Esophagus squamous epithelium (tissue), 5 donors: Measurements from ENCODE around the gene PTBP3. TPM values are rescaled to one million over a fixed set of nuclear protein-coding genes. Genes with fewer than 3 reads are reported as not detected.

Experiments
- DNase-seq: peaks from one replicate; lab custom pipeline; 2025; lab: John Stamatoyannopoulos, UW
- H3K27ac ChIP-seq, 4 donors: fragments of 200-600 bp; sonication (generic); one replicate each; pipeline ENCODE4 v1.5.1; 2016 to 2019; ENCODE audit warnings: mild to moderate bottlenecking in 1 of 4
- H3K27me3 ChIP-seq, 4 donors: fragments of 200-600 bp; sonication (generic); 1 replicate in 3 of 4; 2 replicates in 1 of 4; pipeline versions ENCODE4 v1.5.1 to v1.6.0; 2017 to 2021; ENCODE audit warnings: antibody characterized with exemption in 1 of 4
- H3K36me3 ChIP-seq, 3 donors: fragments of 200-600 bp; sonication (generic); one replicate each; pipeline ENCODE4 v1.5.1; 2016 to 2019
- H3K4me1 ChIP-seq, 3 donors: fragments of 200-600 bp; sonication (generic); one replicate each; pipeline ENCODE4 v1.5.1; 2017 to 2019
- H3K4me3 ChIP-seq, 4 donors: fragments of 200-600 bp; sonication (generic); 1 replicate in 3 of 4; 2 replicates in 1 of 4; pipeline ENCODE4 v1.5.1; 2016 to 2019; ENCODE audit warnings: mild to moderate bottlenecking in 2 of 4, moderate library complexity in 1 of 4
- H3K9me3 ChIP-seq, 3 donors: fragments of 200-600 bp; sonication (generic); one replicate each; pipeline ENCODE4 v1.5.1; 2016 to 2019
- POLR2A ChIP-seq, 4 donors: fragments of 450-650 bp; IDR thresholded peaks; one replicate each; pipeline ENCODE4 v1.6.1; 2017; ENCODE audit warnings: antibody characterized with exemption in 4 of 4, mild to moderate bottlenecking in 4 of 4, moderate library complexity in 3 of 4
- WGBS, 2 donors: methylation state at CpG; one replicate each; pipeline ENCODE4 v1.1.5; 2018; 5-methylcytosine and 5-hydroxymethylcytosine counted together
- intact Hi-C: fragments of 100-400 bp; cut with DNase I; formaldehyde crosslinking; loops from one replicate; pipeline ENCODE4 v1.15.0; 2022
- total RNA-seq, 4 donors: library from RNA; depleted of rRNA; stranded (reverse); fragments of >200 nt; gene quantifications; one replicate each; pipeline ENCODE4 v1.1.0, GENCODE V29; 2016
- TF ChIP-seq, protein P1 (sequence below), 6 experiments: fragments of 450-650 bp in 4 of 6; fragments of 200-600 bp in 2 of 6; sonication (generic) in 2 of 6; IDR thresholded peaks; one replicate each; pipeline ENCODE4 v1.5.1; 2016 to 2019; ENCODE audit warnings: antibody characterized with exemption in 6 of 6, mild to moderate bottlenecking in 4 of 6, moderate library complexity in 4 of 6
- donor health status: DM: yes; HTN: yes; CAD: no.

The PTBP3 gene
- total RNA-seq, 4 donors from 2014 or later = 71.9 to 113 (median 88.8) TPM

DNA sequence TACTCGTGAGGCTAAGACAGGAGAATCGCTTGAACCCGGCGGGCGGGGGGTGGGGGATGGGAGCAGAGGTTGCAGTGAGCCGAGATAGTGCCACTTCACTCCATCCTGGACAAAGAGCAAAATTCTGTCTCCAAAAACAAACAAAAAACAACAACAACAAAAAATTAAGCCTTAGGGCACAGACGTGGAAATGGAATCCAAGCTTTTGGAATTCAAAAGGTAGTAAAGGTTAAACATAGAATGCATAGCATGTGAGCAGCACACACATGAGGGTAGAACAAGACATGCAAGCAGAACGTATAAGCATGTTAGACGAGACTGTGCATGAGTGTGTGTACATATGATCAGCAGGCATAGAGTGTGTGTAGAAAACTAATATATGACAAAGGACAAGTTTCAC, 68.0 kb downstream of the PTBP3 start:
- Histone ChIP-seq H3K4me1 (no peaks in the 10 kb centered on the region), H3K9me3 (no peaks in the 10 kb centered on the region), H3K27ac (no peak overlapping the region), H3K4me3 (no peak overlapping the region), H3K36me3 (peaks cover 0 to 64% (median 0%) of the 10 kb centered on the region in 3 donors), H3K27me3 (no peaks in the 10 kb centered on the region)
- TF ChIP-seq POLR2A (IDR thresholded peaks at IDR 0.05) = no peak
- TF ChIP-seq, protein P1, sequence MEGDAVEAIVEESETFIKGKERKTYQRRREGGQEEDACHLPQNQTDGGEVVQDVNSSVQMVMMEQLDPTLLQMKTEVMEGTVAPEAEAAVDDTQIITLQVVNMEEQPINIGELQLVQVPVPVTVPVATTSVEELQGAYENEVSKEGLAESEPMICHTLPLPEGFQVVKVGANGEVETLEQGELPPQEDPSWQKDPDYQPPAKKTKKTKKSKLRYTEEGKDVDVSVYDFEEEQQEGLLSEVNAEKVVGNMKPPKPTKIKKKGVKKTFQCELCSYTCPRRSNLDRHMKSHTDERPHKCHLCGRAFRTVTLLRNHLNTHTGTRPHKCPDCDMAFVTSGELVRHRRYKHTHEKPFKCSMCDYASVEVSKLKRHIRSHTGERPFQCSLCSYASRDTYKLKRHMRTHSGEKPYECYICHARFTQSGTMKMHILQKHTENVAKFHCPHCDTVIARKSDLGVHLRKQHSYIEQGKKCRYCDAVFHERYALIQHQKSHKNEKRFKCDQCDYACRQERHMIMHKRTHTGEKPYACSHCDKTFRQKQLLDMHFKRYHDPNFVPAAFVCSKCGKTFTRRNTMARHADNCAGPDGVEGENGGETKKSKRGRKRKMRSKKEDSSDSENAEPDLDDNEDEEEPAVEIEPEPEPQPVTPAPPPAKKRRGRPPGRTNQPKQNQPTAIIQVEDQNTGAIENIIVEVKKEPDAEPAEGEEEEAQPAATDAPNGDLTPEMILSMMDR (IDR thresholded peaks at IDR 0.05) = no peak
- intact Hi-C loops = no loop called here
- no peak for DNase-seq
- 89 to 91% methylated on average over 3 to 7 of the region's 9 CpGs for WGBS, 2 donors

DNA sequence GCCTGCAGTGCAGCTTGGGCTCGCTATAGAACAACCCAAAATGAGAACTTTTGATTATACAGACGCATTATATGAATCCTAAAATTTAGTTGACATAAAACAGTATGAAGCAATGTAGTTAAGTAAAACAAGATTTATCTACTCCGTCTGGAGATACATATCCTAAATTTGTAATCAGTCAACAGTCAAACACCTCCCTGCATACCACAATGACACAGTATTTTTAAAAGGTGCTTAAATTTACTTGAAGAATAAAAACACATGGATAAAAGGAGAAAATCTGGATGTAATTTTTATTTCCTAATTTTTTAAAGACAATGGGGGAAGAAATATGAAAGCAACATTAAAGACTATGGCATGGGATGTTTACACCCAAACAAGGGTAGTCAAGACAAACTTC, 70.8 kb downstream of the PTBP3 start:
- DNase-seq = no peak
- intact Hi-C loops = no loop called here
- Histone ChIP-seq H3K27me3 (no peaks in the 10 kb centered on the region), H3K36me3 (peaks cover 0 to 71% (median 0%) of the 10 kb centered on the region in 3 donors), H3K4me3 (no peak overlapping the region), H3K27ac (no peak overlapping the region), H3K9me3 (no peaks in the 10 kb centered on the region), H3K4me1 (no peaks in the 10 kb centered on the region)
- WGBS, 2 donors = 86 to 91% methylated on average over 3 of the region's 3 CpGs
- TF ChIP-seq, protein P1 (IDR thresholded peaks at IDR 0.05) = no peak
- no peak for TF ChIP-seq POLR2A (IDR thresholded peaks at IDR 0.05)

DNA sequence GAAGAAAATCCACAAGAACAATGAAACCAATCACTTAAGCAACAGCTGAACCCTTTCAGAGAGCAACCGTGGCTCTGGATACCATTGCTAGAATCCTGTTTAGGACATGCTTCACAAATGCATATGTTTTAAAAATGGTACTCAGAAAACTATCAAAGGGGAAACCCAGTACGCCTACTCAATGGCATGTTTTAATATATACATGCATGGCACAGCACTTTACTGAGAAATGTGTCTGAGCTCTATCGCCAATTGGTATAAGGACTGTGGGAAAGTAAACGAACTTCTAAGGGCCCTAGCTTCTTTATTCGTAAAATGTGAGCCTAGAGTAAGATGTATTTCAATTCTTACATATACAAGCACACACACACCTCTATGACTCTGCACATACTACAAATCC, 72.3 kb downstream of the PTBP3 start:
- no peaks in the 10 kb centered on the region for H3K4me1 ChIP-seq
- 81 to 84% methylated on average over 5 of the region's 5 CpGs for WGBS, 2 donors
- intact Hi-C loops = no loop called here
- no peaks in the 10 kb centered on the region for H3K9me3 ChIP-seq
- TF ChIP-seq POLR2A (IDR thresholded peaks at IDR 0.05) = no peak
- TF ChIP-seq, protein P1 (IDR thresholded peaks at IDR 0.05) = no peak
- peaks cover 0 to 56% (median 0%) of the 10 kb centered on the region in 3 donors for H3K36me3 ChIP-seq
- no peak for DNase-seq
- no peaks in the 10 kb centered on the region for H3K27me3 ChIP-seq
- no peak overlapping the region for H3K27ac ChIP-seq
- no peak overlapping the region for H3K4me3 ChIP-seq

DNA sequence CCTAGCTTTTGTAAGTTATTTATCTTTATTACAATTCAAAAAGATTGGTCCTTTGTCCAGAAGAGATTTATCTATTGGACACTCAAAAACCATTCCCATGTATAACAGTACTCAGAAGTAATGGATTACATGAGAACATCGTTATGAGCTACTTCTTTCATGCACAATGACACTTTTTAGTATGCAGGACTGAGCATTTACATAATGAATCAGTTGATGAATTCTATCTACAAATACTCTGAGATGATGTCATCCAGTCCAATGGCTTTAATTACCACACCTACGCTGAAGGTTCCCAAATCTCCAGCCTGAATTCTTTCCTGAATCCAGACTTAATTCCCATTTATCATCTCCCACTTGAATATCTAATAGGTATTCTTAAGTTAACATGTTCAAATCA, 75.3 kb downstream of the PTBP3 start:
- Histone ChIP-seq H3K36me3 (peaks cover 0 to 61% (median 0%) of the 10 kb centered on the region in 3 donors), H3K4me1 (no peaks in the 10 kb centered on the region), H3K27me3 (no peaks in the 10 kb centered on the region), H3K27ac (no peak overlapping the region), H3K4me3 (no peak overlapping the region), H3K9me3 (no peaks in the 10 kb centered on the region)
- intact Hi-C loops = no loop called here
- 88 to 93% methylated on average over 2 of the region's 2 CpGs for WGBS, 2 donors
- TF ChIP-seq POLR2A (IDR thresholded peaks at IDR 0.05) = no peak
- TF ChIP-seq, protein P1 (IDR thresholded peaks at IDR 0.05) = no peak
- no peak for DNase-seq

DNA sequence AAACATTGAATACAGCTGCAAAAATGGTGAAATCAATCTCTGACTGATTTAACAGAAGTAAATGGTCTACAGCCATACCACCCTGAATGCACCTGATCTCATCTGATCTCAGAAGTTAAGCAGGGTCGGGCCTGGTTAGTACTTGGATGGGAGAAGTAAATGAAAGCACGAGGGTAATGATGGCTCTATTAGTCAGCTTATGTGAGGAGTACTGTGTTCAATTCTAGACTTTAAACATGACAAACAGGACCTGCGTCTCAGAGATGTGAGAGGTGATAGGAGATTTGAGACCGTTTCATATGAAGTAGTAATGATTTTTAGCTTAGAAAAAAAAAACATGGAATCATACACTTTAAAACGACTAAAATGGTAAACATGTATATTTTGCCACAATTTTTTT, 81.2 kb downstream of the PTBP3 start:
- Histone ChIP-seq H3K9me3 (no peaks in the 10 kb centered on the region), H3K36me3 (peaks cover 0 to 51% (median 0%) of the 10 kb centered on the region in 3 donors), H3K4me3 (no peak overlapping the region), H3K4me1 (peaks cover 0 to 4% (median 0%) of the 10 kb centered on the region in 3 donors), H3K27ac (no peak overlapping the region), H3K27me3 (no peaks in the 10 kb centered on the region)
- WGBS, 2 donors = 79 to 82% methylated on average over 5 of the region's 5 CpGs
- intact Hi-C loops = no loop called here
- DNase-seq = no peak
- TF ChIP-seq POLR2A (IDR thresholded peaks at IDR 0.05) = no peak
- TF ChIP-seq, protein P1 (IDR thresholded peaks at IDR 0.05) = no peak
